SK-N-SH treated with all-trans-retinoic acid at 6 μM for 48 hours (cell line): ENCODE data around the gene BPIFB1.

ENCODE experiments used
- ATAC-seq: fragments of 200-7000 bp; cut with Tn5 transposase; 3 replicates; pipeline ENCODE4 v1.9.1; 2020; ENCODE audit warnings: mild to moderate bottlenecking, moderate library complexity
- ARNTL ChIP-seq: fragments of 450-650 bp; formaldehyde crosslinking; IDR thresholded peaks from 2 replicates; pipeline ENCODE4 v1.5.0; 2020; ENCODE audit warnings: low read depth, mild to moderate bottlenecking, moderate library complexity, borderline replicate concordance
- BACH2 ChIP-seq: fragments of 250-450 bp; sonication (Bioruptor Pico); IDR thresholded peaks from 2 replicates; pipeline ENCODE4 v1.9.0; 2021; ENCODE audit warnings: mild to moderate bottlenecking, borderline replicate concordance
- CSDC2 ChIP-seq: fragments of 250-450 bp; sonication (Bioruptor Pico); IDR thresholded peaks from 2 replicates; pipeline ENCODE4 v1.5.0; 2020; ENCODE audit warnings: mild to moderate bottlenecking, moderate library complexity
- CSRNP3 ChIP-seq: fragments of 250-450 bp; sonication (Bioruptor Pico); IDR thresholded peaks from 2 replicates; pipeline ENCODE4 v1.5.1; 2021; ENCODE audit warnings: mild to moderate bottlenecking, moderate library complexity
- ESRRG ChIP-seq: fragments of 250-450 bp; sonication (Bioruptor Pico); IDR thresholded peaks from 2 replicates; pipeline ENCODE4 v1.6.1; 2021; ENCODE audit warnings: mild to moderate bottlenecking
- ISL1 ChIP-seq: fragments of 250-450 bp; sonication (Bioruptor Pico); IDR thresholded peaks from 2 replicates; pipeline ENCODE4 v2.1.2; 2022; ENCODE audit warnings: mild to moderate bottlenecking, moderate library complexity
- OSR1 ChIP-seq: fragments of 250-450 bp; sonication (Bioruptor Pico); IDR thresholded peaks from 2 replicates; pipeline ENCODE4 v1.8.0; 2022; ENCODE audit warnings: moderate library complexity, mild to moderate bottlenecking, inconsistent platforms
- POU6F1 ChIP-seq: fragments of 250-450 bp; sonication (Bioruptor Pico); IDR thresholded peaks from 2 replicates; pipeline ENCODE4 v1.8.0; 2021; ENCODE audit warnings: low read depth, mild to moderate bottlenecking, moderate library complexity, borderline replicate concordance
- PPARA ChIP-seq: fragments of 250-450 bp; sonication (Bioruptor Pico); IDR thresholded peaks from 2 replicates; pipeline ENCODE4 v1.5.0; 2020; ENCODE audit warnings: mild to moderate bottlenecking, borderline replicate concordance
- RARB ChIP-seq: fragments of 250-450 bp; sonication (Bioruptor Pico); IDR thresholded peaks from 2 replicates; pipeline ENCODE4 v1.8.0; 2021; ENCODE audit warnings: mild to moderate bottlenecking, moderate library complexity
- SNAI2 ChIP-seq: fragments of 250-450 bp; sonication (Bioruptor Pico); IDR thresholded peaks from 2 replicates; pipeline ENCODE4 v1.5.0; 2020; ENCODE audit warnings: mild to moderate bottlenecking, moderate library complexity
- TSHZ2 ChIP-seq: fragments of 250-450 bp; sonication (Bioruptor Pico); IDR thresholded peaks from 2 replicates; pipeline ENCODE4 v1.5.0; 2020; ENCODE audit warnings: mild to moderate bottlenecking, moderate library complexity
- ZC3H10 ChIP-seq: fragments of 250-450 bp; sonication (Bioruptor Pico); IDR thresholded peaks from 2 replicates; pipeline ENCODE4 v1.5.1; 2021; ENCODE audit warnings: mild to moderate bottlenecking, moderate library complexity
- ZFP30 ChIP-seq: fragments of 450-650 bp; formaldehyde crosslinking; IDR thresholded peaks from 2 replicates; pipeline ENCODE4 v1.5.0; 2022; ENCODE audit warnings: mild to moderate bottlenecking, moderate library complexity
- ZNF565 ChIP-seq: fragments of 450-650 bp; formaldehyde crosslinking; conservative IDR thresholded peaks from 2 replicates; pipeline ENCODE4 v1.5.0; 2020; ENCODE audit warnings: low read depth, mild to moderate bottlenecking, moderate library complexity
- ZNF8 ChIP-seq: fragments of 450-650 bp; formaldehyde crosslinking; IDR thresholded peaks from 2 replicates; pipeline ENCODE4 v1.5.0; 2020; ENCODE audit warnings: mild to moderate bottlenecking, moderate library complexity

The BPIFB1 gene

GRCh38 chr20:33273117-33273851 lies 9.7 kb upstream of the BPIFB1 start (continued):
- TF ChIP-seq TSHZ2 (CRISPR knock-in tag), result no peak
- no peak for TF ChIP-seq POU6F1 (CRISPR knock-in tag)

- TF ChIP-seq TSHZ2 (CRISPR knock-in tag) (no peak), ESRRG (CRISPR knock-in tag) (no peak), RARB (CRISPR knock-in tag) (no peak), POU6F1 (CRISPR knock-in tag) (no peak), ARNTL (CRISPR knock-in tag) (no peak), CSDC2 (CRISPR knock-in tag) (no peak), OSR1 (CRISPR knock-in tag) (no peak), ZFP30 (no peak), SNAI2 (CRISPR knock-in tag) (no peak)
- ATAC-seq, result no peak
These were observed 7.8 kb upstream of the BPIFB1 start for GRCh38 chr20:33275215-33275614.

GRCh38 chr20:33275871-33276270 lies 7.1 kb upstream of the BPIFB1 start:
- TF ChIP-seq ESRRG (CRISPR knock-in tag) (no peak), ISL1 (CRISPR knock-in tag) (no peak), BACH2 (CRISPR knock-in tag) (no peak), CSDC2 (CRISPR knock-in tag) (no peak), PPARA (CRISPR knock-in tag) (no peak), OSR1 (CRISPR knock-in tag) (no peak), ZNF565 (CRISPR knock-in tag) (no peak), ZC3H10 (CRISPR knock-in tag) (no peak), SNAI2 (CRISPR knock-in tag) (no peak), ZNF8 (CRISPR knock-in tag) (no peak), CSRNP3 (CRISPR knock-in tag) (no peak)
- ATAC-seq, result no peak
